ENCODE measurements around the gene VWA5B1.

The VWA5B1 gene

GRCh38 chr1:20358761-20359263 lies 68.1 kb downstream of the VWA5B1 start:
- Mint-ChIP-seq H3K27me3 (peaks cover 77% of the 10 kb centered on the region), H3K27ac (no peak overlapping the region), H3K9me3 (no peaks in the 10 kb centered on the region), H3K4me3 (no peak overlapping the region), H3K4me1 (peaks cover 21% of the 10 kb centered on the region)
- no peak for DNase-seq
- no peak for ATAC-seq

GRCh38 chr1:20359451-20360330 lies 69.0 kb downstream of the VWA5B1 start:
- Mint-ChIP-seq H3K27ac (no peak overlapping the region), H3K4me3 (no peak overlapping the region), H3K4me1 (peaks cover 21% of the 10 kb centered on the region), H3K9me3 (no peaks in the 10 kb centered on the region), H3K27me3 (peaks cover 85% of the 10 kb centered on the region)
- ATAC-seq (peak; percentile 97), DNase-seq (peak; percentile 60 to 80)

DNA sequence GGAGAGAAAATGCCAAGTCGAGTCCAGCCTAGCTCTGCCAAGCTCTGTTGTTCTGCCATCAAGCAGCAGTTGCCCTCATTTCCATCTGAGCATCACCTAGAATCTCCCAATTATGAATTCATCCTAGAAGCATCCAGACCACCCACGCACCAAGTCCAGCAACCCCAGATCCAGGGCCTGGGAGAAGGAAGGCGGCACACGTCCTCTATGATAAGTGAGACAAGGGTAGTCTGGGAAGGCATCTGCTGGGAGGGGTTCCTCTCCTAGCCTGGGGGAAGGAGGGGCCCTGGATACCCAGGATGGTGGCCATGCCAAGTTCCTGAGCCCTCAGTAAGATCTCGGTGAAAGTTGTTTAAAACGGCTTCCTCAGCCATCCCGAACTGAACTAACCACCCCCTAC lies 70.7 kb downstream of the VWA5B1 start:
- Mint-ChIP-seq H3K9me3 (no peaks in the 10 kb centered on the region), H3K27me3 (peaks cover 98% of the 10 kb centered on the region), H3K4me1 (peaks cover 21% of the 10 kb centered on the region), H3K27ac (no peak overlapping the region), H3K4me3 (no peak overlapping the region)
- ATAC-seq (no peak), DNase-seq (no peak)

GRCh38 chr1:20361805-20362381 lies 71.2 kb downstream of the VWA5B1 start:
- peaks cover 98% of the 10 kb centered on the region for H3K27me3 Mint-ChIP-seq

DNA sequence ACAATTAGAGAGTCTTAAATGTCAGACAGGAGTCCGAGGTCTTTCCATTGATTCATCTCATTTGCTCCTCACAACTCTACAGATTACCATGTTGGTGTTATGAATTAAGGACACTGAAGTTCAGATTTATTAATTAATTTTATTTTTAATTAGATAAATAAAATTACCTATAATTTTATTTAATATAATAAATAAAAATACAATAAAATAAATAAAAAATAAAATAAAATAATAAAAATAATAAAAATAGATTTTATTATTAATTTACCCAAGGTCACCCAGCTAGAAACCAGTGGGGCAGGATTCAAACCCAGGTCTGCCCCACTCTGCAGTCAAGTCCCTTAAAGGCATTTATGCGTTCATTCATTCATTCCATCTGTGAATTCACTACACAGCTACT lies 72.2 kb downstream of the VWA5B1 start:
- Mint-ChIP-seq H3K27ac (no peak overlapping the region), H3K4me3 (no peak overlapping the region), H3K27me3 (peaks cover 98% of the 10 kb centered on the region), H3K9me3 (no peaks in the 10 kb centered on the region), H3K4me1 (peaks cover 20% of the 10 kb centered on the region)
- no peak for ATAC-seq
- DNase-seq: no peak

More at GRCh38 chr1:20361805-20362381, 71.2 kb downstream of the VWA5B1 start:
- Mint-ChIP-seq H3K4me3 (no peak overlapping the region), H3K27ac (peak overlapping the region in 1 of 2 donors; percentile 16), H3K4me1 (peaks cover 20% of the 10 kb centered on the region), H3K9me3 (no peaks in the 10 kb centered on the region)
- DNase-seq (peak in 1 of 2 donors; percentile 30), ATAC-seq (no peak)

DNA sequence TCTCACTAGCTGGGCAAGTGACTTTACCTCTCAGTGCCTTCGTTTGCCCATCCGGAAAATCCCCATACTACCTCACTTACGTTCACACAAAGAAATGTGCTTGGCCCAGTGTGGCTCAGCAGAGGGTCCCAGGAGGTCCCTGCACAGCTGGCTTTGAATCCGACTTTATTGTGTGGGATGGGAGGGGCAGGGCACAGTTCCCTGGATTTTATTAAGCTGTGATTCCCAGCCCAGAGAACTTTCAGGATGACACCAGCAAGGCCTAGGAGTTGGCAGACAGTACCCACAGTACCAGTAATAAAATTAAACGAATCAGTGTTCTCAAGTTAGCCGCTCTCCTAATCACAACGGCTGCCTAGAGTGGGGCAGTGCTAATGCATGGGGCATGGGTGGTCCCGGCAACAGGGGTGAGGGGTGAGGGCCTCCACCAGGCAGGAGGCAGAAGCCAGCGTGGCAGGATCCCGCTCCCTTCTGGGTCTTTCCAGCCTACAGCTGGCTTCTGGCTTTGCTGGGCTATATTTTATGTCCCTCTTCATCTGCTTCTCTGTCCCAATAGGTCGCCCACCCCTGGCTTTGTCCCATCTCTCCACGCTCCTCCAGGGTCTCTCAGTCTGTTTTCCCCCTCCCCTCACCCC lies 74.9 kb downstream of the VWA5B1 start:
- ATAC-seq: no peak
- peak overlapping the region in 1 of 2 donors; percentile 27 for H3K4me3 Mint-ChIP-seq
- DNase-seq: no peak
- peaks cover 92% of the 10 kb centered on the region for H3K27me3 Mint-ChIP-seq
- H3K9me3 Mint-ChIP-seq: no peaks in the 10 kb centered on the region
- H3K27ac Mint-ChIP-seq: no peak overlapping the region
- H3K4me1 Mint-ChIP-seq: peaks cover 5% of the 10 kb centered on the region

- ATAC-seq (no peak), DNase-seq (no peak)
- Mint-ChIP-seq H3K27me3 (peaks cover 86% of the 10 kb centered on the region), H3K27ac (no peak overlapping the region), H3K9me3 (no peaks in the 10 kb centered on the region), H3K4me3 (peak overlapping the region in 1 of 2 donors; percentile 27), H3K4me1 (peaks cover 5% of the 10 kb centered on the region)
These were observed 75.4 kb downstream of the VWA5B1 start for GRCh38 chr1:20366056-20366462.

GRCh38 chr1:20366463-20367115 lies 75.9 kb downstream of the VWA5B1 start:
- Mint-ChIP-seq H3K27me3 (peaks cover 86% of the 10 kb centered on the region), H3K27ac (no peak overlapping the region), H3K4me1 (peaks cover 8% of the 10 kb centered on the region), H3K4me3 (no peak overlapping the region), H3K9me3 (no peaks in the 10 kb centered on the region)
- ATAC-seq (no peak), DNase-seq (no peak)

DNA sequence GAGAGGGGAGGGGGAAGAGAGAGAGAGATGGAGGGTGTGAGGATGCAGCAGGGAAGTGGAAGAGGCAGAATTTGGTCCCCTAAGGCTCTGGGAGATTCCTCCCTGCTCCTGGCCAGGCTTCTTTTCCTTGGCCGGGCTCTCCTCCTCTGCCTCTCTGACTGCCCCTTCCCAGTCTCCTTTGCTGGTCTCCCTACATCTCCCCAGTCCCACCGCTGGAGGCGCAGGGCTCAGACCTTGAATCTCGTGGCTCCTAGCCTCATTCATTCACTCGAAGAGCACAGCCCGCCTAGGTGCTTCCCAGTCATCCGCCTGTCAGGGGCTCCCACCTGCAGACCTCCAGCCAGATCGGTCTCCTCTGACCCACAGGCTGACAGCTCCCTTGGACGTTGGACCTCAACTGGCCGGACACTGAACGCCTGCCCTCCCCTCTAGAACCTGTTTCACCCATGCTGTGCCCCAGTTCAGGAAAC lies 76.5 kb downstream of the VWA5B1 start:
- no peaks in the 10 kb centered on the region for H3K9me3 Mint-ChIP-seq
- peaks cover 14% of the 10 kb centered on the region for H3K4me1 Mint-ChIP-seq
- H3K27ac Mint-ChIP-seq: no peak overlapping the region
- H3K4me3 Mint-ChIP-seq: peak overlapping the region in 1 of 2 donors; percentile 27
- peaks cover 86% of the 10 kb centered on the region for H3K27me3 Mint-ChIP-seq
- ATAC-seq (peak; percentile 61), DNase-seq (no peak)

GRCh38 chr1:20367626-20368025 lies 77.0 kb downstream of the VWA5B1 start:
- Mint-ChIP-seq H3K9me3 (no peaks in the 10 kb centered on the region), H3K4me1 (peaks cover 14% of the 10 kb centered on the region), H3K4me3 (peak overlapping the region in 1 of 2 donors; percentile 27), H3K27ac (no peak overlapping the region), H3K27me3 (peaks cover 83% of the 10 kb centered on the region)
- ATAC-seq: no peak
- no peak for DNase-seq

DNA sequence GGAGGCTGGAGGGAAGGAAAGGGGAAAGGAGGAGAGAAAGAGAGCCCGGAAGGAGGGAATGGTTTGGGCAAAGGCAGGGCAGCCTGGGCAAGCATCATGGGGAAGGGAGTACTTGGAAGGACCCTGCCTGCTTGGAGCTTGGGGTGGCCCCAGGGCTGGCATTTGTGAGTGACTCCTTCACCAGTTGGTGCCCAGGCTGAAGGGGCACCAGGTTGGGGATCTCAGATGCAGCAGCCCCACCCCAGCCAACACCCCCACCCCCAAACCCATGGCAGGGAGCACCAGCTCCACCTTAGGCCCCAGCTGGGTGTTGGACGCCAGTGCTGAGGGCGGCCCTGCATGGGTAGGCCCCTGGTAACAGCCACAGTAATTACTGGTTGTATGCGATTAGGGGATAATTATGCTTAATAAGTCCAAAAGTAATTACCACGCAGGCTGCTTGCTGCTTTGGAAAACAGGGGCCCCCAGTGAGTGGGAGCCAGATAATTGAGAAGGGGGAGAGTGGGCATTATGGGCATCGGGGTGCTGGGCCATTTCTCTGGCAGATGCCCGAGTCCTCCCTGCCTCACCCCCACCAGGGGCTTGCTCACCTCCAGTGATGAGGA lies 78.3 kb downstream of the VWA5B1 start:
- no peak overlapping the region for H3K27ac Mint-ChIP-seq
- H3K27me3 Mint-ChIP-seq: peaks cover 85% of the 10 kb centered on the region
- no peaks in the 10 kb centered on the region for H3K9me3 Mint-ChIP-seq
- H3K4me1 Mint-ChIP-seq: peaks cover 14% of the 10 kb centered on the region
- no peak for DNase-seq
- H3K4me3 Mint-ChIP-seq: no peak overlapping the region
- no peak for ATAC-seq

DNA sequence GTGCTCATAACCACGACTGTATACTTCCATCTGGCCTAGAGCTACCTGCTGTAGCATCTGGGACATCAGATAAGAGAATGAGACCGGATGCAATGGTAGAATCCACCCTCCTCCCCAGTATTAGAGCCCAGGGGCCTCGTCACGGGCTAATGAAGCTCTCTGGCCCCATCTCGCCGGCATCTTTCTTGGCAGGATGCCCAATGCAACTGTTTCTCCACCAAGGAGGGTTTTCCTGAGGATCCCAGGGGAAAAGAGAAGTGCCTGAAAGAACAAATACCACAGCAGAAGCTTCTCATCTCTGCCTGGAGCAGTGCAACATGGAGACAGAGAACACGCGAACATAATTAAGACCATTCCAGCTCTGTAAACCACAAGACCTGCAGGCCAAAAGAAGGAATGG lies 80.0 kb downstream of the VWA5B1 start:
- H3K4me3 Mint-ChIP-seq: no peak overlapping the region
- ATAC-seq: no peak
- DNase-seq: no peak
- no peak overlapping the region for H3K27ac Mint-ChIP-seq
- H3K4me1 Mint-ChIP-seq: peaks cover 14% of the 10 kb centered on the region
- no peaks in the 10 kb centered on the region for H3K9me3 Mint-ChIP-seq
- H3K27me3 Mint-ChIP-seq: peaks cover 74% of the 10 kb centered on the region

DNA sequence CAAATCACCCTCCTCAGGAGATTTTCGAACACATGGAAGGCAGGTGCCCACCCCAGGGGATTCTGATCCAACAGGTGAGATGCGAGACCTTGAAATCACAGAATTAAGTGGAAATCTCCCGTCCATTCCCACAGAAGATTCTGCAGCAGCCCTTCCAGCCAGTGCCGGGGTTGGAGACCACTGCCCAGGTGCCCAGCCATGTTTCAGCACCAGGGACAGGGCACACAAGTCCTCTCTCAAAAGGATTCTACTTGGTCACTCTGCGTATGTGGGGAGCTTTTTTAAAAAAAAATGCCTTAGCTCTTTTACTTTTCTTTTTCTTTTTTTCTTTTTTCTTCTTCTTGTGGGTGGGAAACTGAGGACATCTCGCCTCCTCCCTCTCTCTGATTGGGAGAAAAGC lies 80.7 kb downstream of the VWA5B1 start:
- Mint-ChIP-seq H3K4me3 (no peak overlapping the region), H3K9me3 (no peaks in the 10 kb centered on the region), H3K27ac (no peak overlapping the region), H3K27me3 (peaks cover 74% of the 10 kb centered on the region), H3K4me1 (peaks cover 9% of the 10 kb centered on the region)
- DNase-seq: no peak
- ATAC-seq: no peak

DNA sequence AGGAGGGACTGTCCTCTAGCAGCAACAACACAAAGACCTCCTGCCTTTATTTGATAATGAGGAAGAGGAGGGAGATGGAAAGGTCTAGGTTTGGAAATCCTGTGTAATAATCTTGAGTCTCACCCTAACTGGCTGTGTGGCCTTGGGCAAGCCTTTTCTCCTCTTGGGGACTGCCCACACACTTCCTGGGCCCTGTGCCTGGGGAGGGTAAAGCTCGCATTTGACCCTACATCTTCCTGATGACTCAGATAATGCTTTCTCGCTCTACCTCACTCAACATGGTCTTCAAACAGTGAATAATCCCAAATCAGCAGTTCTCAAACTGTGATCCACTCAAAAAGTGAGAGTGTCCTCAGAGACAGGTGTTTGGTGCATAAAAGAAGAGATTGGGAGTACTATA lies 81.2 kb downstream of the VWA5B1 start:
- no peak for DNase-seq
- Mint-ChIP-seq H3K4me3 (no peak overlapping the region), H3K27me3 (peaks cover 74% of the 10 kb centered on the region), H3K9me3 (no peaks in the 10 kb centered on the region), H3K27ac (no peak overlapping the region), H3K4me1 (peaks cover 9% of the 10 kb centered on the region)
- no peak for ATAC-seq

GRCh38 chr1:20372676-20373075 lies 82.0 kb downstream of the VWA5B1 start:
- Mint-ChIP-seq H3K9me3 (no peaks in the 10 kb centered on the region), H3K4me3 (no peak overlapping the region)

More at GRCh38 chr1:20372676-20373075, 82.0 kb downstream of the VWA5B1 start:
- ATAC-seq (no peak), DNase-seq (no peak)
- no peak overlapping the region for H3K27ac Mint-ChIP-seq
- H3K27me3 Mint-ChIP-seq: peaks cover 71% of the 10 kb centered on the region
- H3K4me1 Mint-ChIP-seq: peaks cover 9% of the 10 kb centered on the region
